ENCODE measurements around the gene MICU1. TPM values are rescaled to one million over a fixed set of nuclear protein-coding genes. Genes with fewer than 3 reads are reported as not detected.
A peak's percentile ranks its signal among the peaks of the same experiment; 100 is the strongest.
"Not testable (repeated sequence)": the region's sequence is repeated elsewhere in the genome, so short reads cannot be mapped to it uniquely, and the experiment has no call there.

MICU1 gene
- total RNA-seq, 1 experiment from 2014 or later: 53.7 TPM

DNA sequence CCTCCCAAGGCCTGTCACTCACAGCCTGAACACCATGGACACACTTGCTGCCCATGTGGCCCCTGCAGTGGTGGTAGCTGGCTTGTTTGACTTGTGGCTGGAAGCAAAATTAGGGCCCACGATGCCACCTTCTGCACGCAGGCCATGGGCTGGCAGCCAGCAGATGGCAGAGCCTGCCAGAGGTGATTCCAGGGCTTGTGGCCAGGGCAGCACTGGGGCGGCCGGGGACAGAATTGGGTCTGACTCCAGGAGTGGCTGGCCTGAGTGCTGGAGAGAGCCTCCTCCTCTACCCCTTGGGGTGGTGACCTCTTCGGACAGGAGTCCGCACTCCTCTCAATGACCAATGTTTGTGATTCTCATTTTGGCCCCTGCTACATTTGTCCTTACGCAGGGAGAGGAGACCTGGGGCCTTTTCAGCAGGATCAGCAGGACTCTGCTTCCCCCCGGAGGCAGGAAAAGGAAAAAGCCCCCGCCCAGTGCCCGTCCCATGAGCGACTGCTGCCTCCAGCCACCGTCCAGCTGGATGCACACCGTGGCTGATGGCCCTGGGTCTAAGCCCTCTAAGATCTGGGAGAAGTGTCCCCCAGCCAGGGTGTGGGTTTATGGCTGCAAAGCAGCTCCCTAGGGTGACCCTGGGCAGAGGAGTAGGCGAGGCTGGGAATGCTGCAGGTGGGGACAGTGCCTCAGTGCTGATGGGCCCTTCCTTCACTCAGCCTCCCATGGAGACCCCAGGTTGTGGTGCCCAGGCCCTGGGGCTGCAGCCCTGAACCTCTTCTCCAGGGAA is 297.6 kb downstream of the MICU1 start:
- DNase-seq (ENCODE audit: low read depth): peak; percentile 70

DNA sequence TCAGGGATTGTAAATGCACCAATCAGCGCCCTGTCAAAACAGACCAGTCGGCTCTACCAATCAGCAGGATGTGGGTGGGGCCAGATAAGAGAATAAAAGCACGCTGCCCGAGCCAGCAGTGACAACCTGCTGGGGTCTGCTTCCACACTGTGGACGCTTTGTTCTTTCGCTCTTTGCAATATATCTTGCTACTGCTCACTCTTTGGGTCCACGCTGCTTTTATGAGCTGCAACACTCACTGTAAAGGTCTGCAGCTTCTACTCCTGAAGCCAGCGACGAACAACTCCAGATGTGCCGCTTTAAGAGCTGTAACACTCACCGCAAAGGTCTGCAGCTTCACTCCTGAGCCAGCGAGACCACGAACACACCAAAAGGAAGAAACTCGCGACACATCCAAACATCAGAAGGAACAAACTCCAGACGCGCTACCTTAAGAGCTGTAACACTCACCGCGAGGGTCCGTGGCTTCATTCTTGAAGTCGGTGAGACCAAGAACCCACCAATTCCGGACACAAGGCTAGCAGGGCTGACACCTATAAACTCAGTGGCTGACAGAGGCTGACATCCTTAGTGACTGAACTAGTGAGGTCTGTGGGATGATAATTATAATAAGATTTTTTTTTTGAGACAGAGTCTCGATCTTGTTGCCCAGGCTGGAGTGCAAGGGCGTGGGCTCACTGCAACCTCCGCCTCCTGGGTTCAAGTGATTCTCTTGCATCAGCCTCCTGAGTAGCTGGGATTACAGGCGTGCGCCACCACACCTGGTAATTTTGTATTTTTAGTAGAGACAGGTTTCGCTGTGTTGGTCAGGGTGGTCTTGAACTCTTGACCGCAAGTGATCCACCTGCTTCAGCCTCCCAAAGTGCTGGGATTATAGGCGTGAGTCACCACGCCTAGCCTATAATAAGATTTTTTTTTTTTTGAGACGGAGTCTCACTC is 298.9 kb downstream of the MICU1 start:
- not testable (repeated sequence) for DNase-seq (ENCODE audit: low read depth)

DNA sequence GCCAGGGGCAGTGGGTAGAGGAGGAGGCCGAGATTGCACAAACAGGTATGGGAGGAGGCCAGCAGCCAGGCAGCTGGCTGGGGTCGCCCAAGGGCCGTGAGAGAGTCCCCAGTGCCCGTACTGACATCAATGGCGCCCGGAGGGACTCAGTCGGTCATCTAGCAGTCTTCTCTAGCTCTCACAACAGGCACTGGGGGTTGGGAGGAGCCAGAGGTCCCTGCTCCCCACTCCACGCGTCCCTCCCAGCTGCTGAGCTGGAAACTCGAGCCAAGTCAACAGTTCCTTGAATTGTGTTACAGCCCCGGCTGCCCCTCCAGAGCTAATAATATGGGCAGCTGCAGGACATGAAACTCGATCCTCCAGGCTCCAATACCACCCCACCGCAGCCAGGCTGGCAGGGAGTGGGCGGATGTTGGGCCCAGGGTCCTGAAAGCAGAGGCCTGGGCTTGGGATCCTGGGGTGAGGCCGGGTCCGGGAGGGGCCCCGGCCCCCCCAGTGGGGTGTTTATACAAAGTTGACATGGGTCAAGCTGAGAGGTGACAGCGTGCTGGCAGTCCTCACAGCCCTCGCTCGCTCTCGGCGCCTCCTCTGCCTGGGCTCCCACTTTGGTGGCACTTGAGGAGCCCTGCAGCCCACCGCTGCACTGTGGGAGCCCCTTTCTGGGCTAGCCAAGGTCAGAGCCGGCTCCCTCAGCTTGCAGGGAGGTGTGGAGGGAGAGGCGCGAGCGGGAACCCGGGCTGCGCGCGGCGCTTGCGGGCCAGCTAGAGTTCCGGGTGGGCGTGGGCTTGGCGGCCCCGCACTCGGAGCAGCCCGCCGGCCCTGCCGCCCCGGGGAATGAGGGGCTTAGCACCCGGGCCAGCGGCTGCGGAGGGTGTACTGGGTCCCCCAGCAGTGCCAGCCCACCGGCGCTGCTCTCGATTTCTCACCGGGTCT is 300.4 kb downstream of the MICU1 start:
- peak; percentile 52 for DNase-seq (ENCODE audit: low read depth)

DNA sequence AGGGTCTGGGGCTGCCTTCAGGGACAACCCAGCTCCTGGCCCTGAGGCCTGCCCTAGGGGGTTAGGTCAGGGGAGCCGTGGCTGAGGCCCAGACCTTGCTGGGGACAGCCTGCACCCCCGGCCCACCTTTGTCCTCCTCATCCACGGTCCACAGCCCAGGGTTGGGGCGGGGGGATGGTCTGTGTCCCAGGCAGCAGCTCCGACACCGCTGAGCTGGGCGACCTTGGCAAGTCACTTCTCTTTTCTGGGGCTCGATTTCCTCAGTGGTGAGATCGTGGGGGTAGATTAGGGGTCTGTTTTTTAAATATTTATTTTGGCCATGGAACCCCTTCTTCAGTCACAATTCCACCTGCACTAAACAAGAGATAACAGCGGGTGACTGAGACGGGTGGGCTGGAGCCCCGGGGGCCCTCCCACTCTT is 302.1 kb downstream of the MICU1 start:
- DNase-seq (ENCODE audit: low read depth): no peak

- DNase-seq (ENCODE audit: low read depth): no peak
Observed at GRCh38 chr10:72323108-72323749, 302.6 kb downstream of the MICU1 start.

DNA sequence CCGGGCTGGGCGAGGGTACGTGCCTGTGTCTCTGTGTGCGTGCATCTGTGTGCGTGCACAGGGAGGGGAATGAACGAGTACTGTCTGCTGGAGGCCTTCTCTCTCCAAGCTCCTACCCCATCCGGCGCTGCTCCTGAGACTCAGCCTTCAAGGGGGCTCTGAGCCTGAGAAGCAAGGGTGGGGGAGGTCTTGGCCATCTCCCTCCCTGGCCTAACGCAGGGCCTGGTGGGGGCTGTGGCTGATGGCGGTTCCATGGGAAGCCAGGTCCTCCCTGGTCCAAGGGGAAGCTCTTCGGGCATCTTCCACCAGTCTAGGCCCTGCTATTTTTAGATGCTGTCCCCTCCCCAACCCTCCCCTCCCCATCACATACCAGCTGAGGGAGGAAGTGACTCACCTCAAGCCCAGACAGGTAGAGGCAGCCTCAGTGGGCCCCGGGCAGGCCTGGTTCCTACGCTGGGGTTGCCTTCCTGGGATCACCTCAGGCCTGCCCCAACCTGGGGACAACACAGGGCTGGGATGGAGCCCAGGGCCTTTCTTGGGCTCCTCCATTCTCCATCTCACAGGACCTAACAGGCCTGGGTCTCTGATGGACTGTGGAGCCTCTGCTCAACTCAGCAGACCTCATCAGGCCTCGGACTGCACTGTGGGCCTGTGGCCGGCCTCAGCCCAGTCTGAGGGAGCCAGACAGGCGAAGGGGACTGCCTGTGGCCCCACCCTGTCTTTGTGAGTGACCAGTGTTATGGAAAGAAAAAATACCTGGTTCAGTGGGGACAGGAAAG is 303.4 kb downstream of the MICU1 start:
- no peak for DNase-seq (ENCODE audit: low read depth)

GRCh38 chr10:72322030-72322279 is 303.9 kb downstream of the MICU1 start:
- DNase-seq (ENCODE audit: low read depth): no peak

- DNase-seq (ENCODE audit: low read depth): no peak
Observed at GRCh38 chr10:72321248-72322029, 304.4 kb downstream of the MICU1 start.

DNA sequence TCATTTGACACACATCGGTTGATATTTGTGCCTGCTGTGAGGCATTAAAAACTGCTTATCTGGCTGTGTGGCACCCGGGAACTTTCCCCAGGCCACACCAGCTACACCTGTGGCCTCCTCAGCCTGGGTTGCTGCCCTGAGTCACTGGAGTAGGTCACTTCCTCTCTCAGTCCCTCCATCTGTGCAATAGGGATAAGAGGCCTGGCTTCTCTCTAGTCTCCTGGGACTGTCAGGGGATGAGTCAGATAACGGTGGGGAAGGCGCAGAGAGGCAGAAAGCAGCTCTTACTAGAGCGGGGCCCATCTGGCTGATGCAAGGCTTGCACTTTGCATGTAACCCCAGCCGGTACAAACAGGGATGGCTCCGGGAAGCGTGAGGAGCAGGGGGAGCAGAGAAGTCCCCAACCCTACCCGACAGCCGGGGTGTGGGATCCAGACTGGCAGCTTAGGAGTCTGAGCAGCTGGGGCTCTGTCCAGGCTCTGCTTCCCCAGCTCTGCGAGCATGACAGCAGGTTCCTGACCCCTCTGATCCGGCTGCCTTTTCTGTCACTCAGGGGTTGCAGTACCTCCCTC is 305.1 kb downstream of the MICU1 start:
- DNase-seq (ENCODE audit: low read depth): peak; percentile 96

DNA sequence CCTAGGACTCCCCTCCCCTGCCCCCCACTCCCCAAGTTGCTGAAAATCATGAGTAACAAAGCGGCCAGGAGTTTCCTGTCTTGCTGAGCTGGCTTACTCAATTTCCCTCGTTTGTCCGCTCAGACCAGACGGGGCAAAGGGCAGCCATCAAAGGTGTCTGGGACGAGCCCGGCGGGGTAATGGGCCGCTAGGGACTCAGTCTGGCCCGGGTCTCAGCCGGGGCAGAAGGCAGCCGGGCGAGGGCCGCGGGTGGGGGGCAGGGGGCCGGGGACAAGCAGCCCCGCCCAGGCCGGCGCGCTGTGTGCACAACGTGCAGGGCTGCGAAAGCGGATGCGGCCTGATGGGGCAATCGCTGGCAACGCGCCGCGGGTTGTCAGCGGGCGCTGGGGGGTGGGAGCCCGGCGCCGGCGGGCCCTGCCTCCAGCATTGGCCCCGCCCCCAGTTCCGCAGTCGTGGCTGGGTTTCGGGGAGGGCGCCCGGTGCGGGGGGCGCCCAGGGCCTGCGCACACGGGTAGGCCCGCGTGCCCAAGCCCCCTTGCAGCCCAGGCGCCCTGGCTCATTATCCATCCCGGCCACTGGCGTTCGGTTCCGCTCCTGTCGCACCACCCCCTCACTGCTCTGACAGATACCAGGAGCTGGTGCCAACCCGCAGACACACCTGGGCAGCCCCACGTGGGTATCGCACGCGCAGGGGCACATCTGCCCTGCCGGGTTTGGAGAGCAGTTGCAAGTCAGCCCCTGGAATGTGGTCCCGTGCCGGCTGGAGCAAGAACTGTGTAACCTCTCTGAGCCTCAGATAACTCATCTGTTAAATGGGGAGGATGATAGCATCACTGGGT is 306.2 kb downstream of the MICU1 start:
- DNase-seq (ENCODE audit: low read depth): peak; percentile 85

- DNase-seq (ENCODE audit: low read depth): no peak
Observed at GRCh38 chr10:72318418-72319262, 307.2 kb downstream of the MICU1 start.

Other genes with a start within 250 kb of the MICU1 start
- 40.2 and 52.9 TPM in 2 replicates for gene MCU, start 66.1 kb upstream of the MICU1 start, total RNA-seq (2014; rRNA removed; shearing (Covaris generic))